ENCODE data around the gene RPS14.

Gene RPS14
- total RNA-seq, result 511 to 1,217 (median 761) reads per million in 3 experiments

DNA sequence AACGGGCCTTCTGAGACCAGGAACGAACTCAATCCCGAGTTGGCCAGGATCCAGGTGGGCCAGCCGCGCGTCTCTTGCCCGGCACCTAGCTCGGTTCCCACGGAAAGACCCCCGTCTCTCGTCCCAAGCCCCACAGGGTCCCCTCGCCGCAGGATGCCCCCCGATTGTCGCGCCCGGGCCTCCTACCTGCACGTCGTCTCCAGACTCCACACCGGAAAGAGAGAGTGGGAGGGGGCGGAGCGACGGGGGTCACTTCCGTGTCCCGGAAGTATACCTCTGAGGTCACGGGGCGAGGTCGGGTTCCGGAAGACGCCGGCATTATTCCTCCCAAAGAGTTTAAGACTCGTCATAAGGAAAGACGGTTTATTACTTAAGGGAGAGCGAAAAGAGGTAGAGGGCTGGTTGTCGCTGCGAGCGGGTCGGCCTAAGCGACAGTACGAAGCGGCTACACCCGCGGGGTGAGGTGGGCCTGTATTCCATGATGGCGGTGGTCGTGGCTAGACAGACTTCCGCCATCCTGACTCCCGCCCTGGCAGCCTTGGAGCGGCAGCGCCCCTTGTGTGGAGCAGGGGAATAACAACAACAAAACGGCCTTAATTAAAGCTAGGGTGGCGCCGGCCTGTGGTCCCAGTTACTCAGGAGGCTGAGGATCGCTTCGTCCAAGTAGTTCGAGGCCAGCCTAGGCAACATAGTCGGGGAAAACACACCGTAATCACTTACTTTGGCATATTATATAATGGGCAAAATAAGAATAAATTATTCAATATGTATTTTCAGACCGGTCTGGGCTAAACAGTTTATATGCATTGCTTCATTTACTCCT is at the start of gene RPS14:
Gene RPS14, minus strand, starts transcription at position 223 of the 823 bp plus-strand sequence. CDS start 2,006 bp downstream, outside the sequence.
- DNase-seq, result peak; percentile 94

DNA sequence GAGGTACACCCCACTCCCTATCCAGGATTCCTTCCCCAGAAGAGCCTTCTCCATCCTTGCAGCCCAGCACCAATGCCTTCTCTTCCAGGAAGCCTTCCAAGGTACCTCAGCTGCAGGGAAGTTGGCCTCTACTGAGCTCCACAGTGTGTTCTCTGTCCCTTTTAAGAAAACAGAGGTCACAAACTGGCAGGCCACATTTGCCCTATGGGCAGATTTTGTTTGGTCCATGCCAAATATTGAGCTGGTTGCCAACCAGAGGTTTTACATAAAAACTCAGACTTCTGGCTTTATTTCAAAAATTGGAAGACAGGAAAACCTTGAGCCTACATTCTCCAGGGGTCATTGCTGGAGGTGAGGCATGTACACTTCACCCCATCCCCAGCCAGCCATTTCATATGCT is 49.4 kb upstream of the RPS14 start:
- no peak for DNase-seq

DNA sequence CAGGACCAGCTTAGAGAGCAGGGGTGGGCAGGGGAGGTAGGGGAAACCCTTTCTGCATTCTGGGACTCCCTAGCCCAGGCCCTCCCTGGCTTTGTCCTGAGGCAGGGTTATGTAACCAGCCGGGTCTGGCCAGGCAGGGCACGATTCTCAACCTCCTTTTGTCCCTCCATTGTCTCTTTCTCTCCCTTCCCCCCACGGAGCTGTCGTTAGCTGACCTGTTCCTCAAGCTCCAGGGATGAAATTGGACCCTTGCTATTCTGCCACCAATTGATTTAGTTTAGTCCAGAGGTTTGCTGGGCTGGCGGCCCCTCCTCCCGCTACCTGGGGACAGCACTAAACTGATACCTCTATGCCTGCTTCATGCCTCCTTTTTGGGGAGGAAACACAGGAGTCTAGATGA is 49.0 kb upstream of the RPS14 start:
- DNase-seq, result no peak

DNA sequence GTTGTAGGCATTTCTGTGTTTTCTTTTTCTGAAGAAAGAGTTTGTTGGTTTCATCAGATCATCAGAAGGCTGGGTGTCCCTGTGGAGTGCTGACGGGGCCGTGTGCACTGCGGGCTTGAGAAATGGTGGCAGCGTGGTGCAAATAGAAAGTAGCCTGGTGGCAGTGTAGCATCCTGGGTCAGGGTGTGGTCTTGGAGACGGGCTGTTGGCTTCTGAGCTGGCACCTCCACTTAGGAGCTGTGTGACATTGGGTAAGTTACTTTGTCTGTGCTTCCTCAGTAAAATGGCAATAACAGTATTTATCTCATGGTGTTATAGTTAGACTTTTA is 48.4 kb upstream of the RPS14 start:
- DNase-seq, result no peak

DNA sequence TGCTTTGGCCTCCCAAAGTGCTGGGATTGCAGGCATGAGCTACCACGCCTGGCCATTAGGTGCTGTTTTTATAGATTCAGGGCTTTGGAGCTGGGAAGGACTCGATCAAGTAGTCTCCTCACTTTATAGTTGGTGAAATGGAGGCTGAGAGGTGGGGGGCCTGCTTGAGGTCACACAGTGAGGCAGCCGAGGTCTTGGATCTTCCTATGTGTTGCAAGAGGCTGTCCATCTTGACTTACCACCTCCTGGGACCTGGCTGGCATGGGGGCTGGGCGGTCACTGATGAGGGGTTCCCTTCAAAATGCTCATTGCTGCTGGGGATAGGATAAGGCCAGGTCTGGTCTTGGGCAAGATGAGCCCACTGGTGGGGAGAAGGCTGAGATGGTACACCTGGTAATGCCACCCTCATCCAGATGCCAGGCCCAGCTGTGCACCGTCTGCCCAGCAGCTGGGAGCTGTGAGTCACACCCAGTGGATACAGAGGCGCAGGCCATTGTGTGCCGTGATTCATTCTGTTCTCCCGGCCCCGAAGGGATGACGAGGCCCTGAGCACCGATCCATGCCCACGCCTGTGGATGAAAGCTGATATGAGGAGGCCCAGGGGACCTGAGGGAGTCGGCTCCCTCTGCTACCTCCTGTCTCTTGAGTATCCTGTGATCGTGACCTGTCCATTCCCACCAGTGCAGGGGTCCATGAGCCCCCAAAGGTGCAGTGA is 47.9 kb upstream of the RPS14 start:
- DNase-seq, result no peak

DNA sequence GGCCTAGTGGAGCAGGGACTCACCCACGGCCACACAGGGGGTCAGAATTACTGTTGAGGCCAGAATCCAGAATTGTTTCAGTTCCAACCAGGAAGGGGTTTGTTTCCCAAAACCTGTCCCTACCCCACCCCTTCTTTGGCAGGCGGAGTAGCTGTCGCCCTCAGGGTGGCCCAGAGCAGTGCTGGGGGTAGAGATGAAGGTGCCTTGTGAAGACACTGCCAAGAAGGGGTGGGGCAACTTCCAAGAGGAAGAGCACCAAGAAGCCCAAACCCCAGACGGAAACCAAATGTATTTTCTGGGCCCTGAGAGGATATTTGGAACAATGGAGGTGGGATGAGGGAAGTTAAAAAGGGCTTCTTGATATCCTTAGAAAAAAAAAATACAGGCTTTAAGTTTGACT is 47.0 kb upstream of the RPS14 start:
- no peak for DNase-seq

DNA sequence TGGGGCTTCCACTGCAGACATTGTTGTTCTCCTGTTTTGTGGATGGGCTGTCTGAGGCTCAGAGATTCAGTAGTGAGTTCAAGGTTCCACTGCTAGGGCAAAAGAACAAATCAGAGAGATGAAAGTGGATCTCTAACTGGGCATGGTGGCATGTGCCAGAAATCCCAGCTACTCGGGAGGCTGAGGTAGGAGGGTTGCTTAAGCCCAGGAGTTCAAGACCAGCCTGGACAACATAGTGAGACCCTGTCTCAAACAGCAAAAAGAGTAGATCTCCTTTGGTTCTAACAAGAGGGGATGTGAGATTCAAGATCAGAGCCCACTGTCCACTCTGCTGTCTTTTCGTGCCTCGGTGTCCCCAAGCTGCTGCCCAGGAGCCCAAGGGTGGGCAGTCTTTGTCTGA is 46.6 kb upstream of the RPS14 start:
- DNase-seq, result no peak

DNA sequence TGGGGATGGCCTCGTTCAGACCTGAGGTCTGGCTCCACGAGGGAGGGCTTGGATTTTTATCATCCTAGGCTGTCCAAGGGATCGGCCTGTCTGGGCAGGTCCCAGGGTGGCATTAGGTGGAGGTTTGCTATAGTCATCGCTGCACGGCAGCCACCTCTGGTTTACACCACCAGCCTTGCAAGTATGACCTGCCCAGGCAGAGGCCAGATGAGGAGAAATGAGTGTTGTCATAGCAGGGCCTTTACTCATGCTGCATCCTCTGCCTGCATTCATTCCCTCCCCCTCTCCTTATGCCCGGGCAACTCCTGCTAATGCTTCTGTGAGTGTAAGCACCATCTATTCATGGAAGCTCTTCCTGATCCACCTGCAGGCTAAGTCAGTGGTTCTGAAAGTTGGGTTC is 43.1 kb upstream of the RPS14 start:
- no peak for DNase-seq

DNA sequence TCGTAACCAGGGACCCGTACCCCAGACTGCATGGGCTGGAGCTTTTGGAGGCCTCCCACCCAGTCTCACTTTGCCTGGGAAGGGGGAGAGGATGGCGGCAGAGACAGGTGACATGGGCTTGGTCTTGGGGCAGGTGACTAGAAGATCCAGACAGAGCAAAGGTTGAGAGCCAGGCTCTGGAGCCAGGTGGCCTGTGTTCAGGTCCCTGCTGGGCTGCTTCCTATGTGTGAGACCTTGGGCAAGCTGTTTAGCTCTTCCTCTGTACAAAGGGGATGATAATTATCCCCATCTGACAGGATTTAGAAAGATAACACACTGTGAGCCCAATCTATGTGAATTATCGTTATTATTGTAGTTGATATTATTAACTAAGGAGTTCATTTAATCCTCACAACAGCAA is 42.3 kb upstream of the RPS14 start:
- no peak for DNase-seq

DNA sequence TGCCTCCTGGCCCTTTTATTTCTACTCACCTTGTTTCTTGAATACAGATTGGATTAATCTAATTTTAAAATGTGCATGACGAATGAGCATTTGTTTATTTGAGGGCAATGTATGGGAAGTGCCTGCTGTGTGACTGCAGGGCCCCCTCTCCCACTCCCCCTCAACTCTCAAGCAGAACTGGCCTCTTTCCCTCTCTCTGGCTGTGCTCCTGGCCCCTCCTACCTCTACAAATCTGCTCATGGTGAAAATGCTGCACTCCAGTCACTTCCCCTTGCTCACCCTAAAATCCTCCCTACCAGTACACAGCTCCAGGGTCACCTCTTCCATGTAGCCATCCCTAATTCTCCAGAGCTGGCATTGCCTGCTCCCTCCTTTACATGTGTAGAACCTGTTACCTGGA is 41.2 kb upstream of the RPS14 start:
- no peak for DNase-seq

DNA sequence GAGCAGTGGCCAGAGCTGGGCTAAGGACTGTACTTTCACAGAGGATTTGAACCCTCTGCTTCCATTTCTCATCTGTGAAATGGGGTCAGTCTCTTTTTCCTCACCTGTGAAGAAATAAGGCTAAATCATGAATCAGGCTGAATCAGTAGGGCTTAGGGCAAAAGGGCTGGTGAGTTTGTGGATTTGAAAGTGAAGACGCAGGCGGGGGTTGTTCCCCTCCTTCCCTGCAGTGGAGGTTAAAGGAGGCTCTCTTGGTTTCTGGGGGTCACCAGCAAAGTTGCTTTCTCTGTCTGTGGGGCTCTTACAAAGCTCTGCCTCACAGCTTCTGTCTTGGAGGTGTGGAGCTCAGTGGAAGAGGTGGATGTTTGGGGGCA is 40.7 kb upstream of the RPS14 start:
- DNase-seq, result no peak

DNA sequence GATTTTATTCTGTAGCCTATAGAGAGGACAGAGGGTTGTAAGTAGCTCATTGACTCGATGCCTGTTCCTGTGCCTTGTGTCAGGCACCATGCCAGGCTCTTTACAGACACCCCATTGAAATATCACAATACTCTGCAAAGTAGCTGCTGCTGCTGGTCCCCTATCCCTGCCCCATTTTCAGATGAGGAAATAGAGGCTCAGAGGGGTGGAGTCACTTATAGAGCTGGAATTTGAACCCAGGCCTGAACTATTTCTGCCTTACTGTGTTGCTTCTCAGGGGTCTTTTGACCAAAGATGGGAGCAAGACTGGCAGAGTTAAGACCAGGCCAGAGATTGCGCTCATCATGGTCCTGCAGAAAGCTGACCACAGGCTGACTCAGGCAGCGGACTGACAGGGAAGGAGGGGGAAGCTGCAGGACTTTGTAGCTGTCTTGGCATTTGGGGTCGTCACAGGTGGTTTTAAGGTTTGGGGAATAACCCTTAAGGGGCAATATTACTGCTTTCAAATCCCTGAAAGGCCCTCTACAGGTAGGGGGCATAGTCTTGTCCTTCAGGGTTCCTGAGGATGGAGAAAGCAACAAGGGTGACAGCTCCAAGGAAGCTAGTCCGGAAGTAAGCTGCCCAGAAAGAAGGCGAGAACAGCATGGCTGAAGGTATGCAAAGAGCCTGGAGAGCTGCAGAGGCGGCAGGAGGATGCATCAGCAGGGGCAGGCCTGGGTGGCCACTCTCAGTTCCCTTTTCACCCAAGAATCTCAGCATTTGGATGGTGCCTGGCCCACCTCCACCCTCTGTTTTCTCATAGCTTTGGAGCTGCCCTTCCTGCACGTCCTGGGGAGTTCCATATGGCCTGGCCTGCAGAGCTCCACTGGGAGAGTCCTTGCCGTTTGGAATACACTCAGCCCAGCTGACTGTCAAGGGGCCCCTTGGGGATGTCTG is 40.1 kb upstream of the RPS14 start:
- no peak for DNase-seq

DNA sequence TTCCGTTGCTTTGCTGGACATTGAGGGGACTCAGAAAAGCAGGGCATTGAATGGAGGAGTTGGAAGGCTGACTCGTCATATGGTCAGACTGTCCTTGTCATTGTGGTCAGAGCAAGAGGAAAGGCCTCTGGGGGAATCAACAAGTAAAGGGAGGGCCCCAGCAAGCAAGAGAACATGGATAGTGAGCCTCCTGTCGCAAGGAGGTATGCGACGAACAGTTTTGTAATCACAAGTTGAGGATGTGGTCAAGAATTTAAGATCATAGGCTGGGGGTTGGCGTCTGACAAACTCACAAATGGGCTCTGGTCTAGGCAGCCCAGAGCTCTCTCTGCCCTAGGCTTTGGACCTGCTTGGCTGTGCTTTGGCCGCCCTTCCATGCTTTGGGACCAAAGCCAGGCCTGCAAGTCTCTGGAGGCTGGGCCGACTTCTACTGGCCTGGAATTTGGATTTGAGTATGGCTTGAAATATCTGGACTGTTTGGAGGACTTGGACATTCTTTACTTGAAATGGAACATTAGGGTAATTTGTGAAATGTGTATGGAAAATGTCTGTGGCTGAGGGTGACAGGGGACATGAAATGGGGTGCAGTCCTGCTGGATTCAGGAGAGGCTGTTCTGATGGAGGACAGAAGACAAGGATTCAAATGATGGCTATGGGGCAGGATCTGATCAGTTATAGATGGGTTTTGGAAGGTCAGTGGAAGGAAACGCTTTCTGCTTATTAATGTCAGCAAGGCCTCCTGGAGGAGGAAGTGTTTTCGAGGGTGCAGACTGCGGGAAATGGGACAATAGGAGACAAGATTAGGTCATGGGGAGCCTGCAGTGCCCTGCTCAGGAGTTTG is 39.2 kb upstream of the RPS14 start:
- no peak for DNase-seq

DNA sequence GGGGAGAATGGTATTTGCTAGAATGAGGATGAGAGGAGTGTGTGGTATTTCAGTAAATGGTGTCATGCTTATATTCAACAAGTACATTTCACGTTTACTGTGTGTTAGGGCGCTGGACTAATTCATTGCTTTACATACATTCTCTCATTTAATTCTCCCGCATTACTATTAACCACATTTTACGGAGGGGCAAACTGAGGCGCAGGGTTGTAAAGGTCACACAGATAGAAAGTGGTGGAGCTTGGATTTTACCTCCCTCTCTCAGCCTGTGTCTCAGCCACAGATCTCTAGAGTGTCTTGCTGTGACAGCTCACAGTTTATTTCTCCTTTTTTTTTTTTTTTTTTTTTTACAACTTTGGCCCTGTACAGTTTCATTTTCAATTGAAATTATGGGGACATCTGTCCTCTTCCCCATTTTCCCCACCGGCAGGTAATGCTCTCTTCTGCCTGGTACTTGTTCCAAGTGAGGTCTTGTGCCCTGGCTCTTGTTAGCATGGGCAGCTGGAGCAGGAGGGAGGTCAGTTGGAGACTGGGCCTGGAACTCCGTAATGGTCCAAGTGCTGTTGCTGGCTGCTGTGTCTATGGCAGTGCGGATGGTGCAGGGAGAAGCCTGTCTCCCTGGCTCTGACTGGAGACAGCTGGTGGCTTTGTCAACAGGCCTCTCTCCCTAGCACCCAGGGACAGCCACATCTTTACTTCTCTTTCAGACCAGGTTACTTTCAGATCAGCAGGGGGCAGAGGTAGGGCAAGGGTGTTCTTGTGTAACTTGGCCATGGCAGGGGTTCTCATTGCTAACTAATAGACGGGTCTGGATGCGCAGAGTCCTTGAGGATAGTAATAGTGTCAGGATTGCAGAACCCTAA is 37.9 kb upstream of the RPS14 start:
- no peak for DNase-seq

DNA sequence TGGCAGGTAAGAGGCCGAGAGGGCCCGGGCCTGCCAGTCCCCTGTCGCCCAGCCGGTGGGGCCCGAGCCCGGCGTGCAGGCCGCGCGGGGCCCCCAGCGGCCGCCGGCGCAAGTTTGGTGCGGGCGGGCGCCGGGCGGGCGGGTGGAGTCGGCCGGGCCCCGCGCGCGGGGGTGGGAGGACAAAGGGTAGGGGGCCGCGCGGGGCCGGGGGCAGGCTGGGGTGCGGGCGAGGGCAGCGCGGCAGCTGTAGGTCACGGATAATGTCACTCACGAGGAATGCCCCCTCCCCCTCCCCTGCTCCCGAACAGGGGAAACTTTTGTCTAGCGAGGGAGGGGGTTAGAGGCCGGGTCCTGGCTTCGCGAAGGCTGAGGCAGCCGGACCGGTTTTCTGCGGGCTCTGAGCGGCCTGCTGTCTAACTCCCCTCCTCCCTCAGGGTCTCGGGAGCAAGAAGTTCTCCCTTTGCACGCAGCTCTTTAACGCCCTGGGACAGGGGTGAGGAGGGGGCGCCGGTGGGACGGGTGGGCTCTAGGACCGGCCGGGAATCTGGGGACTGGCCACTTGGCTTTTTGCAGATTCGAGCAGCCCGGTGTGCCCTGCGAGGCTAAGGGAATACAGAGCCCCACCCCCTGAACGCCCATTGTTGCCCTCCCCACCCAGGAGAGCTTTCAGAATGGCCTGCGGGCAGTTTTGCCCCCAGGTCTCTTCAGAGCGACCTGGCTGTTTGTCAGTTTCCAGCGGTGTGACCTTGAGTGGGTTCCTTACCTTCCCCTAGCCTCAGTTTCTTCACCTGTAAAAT is 37.1 kb upstream of the RPS14 start:
- DNase-seq, result peak; percentile 34

DNA sequence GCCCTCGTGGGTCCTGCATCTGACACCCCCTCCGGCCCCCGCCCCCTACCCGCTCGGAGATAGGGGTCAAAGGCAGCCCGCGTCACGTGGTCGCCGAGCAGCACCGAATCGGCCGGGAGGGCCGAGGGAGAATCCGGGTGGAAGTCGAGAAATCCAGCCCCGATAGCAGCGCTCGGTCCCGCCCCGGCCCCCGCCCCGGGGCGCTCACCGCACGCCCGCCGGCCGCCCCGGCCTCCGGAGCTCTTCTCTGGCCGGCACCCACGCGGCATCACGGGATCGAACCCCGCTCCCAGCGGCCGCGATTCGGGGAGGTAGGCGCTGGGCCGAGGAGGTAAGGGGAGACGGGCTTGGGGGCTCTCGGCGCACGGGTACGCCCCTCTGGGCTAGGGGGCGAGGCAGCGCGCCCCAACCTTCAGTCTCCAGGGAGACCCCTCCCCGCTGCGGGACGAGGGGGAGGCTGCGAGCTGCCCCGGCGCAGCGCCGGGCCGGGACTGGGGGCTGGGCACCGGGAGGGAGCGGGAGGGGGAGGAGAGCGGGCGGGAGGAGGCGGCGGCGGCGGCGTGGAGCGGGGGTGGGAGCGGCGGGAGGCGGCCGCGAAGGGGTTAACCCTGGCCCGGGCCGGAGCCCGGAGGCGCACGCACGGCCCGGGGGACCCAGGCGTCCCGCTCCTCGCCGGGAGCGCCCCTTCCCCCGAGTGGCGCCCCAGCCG is 36.3 kb upstream of the RPS14 start:
- peak; percentile 7 for DNase-seq

DNA sequence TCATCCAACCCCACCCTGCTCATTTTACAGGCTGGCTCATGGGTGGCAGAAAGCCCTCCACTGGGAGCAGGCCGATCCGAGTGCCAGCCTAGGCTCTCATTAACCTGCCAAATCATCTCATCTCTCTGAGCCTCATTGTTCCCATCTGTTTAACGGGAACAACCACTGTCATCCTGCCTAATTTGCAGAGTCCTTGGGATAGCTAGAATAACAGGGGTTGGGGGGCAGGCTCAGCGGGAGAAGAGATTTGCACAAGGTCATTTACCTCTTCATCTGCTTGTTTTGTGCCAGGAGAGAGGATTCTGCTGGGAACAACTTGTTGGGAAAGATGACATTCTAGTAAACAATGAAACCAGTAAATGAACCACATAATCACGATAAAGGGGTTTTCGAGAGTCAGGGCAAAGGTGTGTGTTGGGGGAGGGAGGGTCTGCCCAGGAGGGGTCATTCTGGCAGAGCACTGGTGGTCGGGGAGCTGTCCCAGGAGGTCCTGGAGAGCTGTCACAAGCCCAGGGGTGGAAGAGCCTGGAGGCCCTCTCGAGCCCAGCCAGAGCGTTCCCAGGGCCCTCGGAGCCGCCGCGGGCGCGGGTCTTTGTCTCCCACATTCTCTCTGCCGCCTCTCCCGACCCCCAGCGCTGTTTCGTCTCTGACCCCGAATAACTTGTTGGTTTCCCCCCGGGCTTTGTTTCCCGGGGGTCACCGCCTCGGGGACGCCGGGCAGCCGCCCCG is 35.6 kb upstream of the RPS14 start:
- no peak for DNase-seq

DNA sequence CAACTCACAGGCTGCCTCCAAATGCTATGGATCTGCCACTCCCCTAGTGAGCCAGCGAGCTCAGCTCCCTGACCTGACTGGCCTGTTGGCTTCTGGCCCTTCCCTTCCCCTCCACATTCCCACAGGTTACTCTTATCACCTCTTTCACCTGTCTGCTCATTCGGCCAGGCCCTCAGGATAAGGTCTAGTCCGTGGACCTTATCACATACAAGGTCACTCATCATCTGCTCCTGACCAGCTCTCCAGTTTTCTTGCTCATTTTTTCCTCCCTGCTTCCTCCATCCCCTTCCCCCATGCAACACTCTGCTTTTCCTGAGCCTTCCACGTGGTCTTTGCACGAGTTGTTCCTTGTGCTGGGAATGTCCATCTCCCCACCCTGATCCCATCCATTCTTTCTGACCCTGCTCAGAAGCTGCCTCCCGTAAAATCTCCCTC is 32.5 kb upstream of the RPS14 start:
- no peak for DNase-seq

DNA sequence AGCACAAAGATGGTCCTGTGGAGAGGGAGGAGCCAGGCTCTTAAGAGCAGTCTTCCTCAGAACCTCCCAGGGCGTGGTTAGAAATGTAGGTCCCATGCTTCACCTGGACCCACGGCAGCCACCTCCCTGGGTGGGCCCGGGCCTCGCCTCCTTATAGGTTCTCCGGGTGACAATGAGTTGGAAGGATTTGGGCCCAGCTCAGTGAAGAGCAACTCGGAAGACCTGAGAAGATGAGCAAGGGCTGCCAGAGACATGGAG is 32.1 kb upstream of the RPS14 start:
- DNase-seq, result no peak

Measured in central memory CD4-positive, alpha-beta T cell (primary cell).